GM19239 (cell line): ENCODE results near the gene SEC24A.
A peak's percentile ranks its signal among the peaks of the same experiment; 100 is the strongest.
"Not testable (repeated sequence)": the region's sequence is repeated elsewhere in the genome, so short reads cannot be mapped to it uniquely, and the experiment has no call there.

Source experiments
- DNase-seq: peaks from one replicate; pipeline ENCODE4 v3.0.0; 2011; ENCODE audit warnings: low spot score; ENCODE audit not compliant: insufficient read length
- FAIRE-seq: peaks from 2 replicates; lab custom pipeline; 2011; peaks lifted over from hg19 to GRCh38; lab: Jason Lieb, UNC

SEC24A gene

GRCh38 chr5:134647750-134648424 is 698 bp upstream of the SEC24A start:
- DNase-seq: no peak
- peak; percentile 89 for FAIRE-seq

GRCh38 chr5:134649163-134649835 is 714 bp downstream of the SEC24A start:
- no peak for DNase-seq
- FAIRE-seq: peak; percentile 66

GRCh38 chr5:134650660-134651059 is 2.1 kb downstream of the SEC24A start:
- not testable (repeated sequence) for FAIRE-seq, DNase-seq

- DNase-seq: no peak
- FAIRE-seq: no peak
Observed at GRCh38 chr5:134651531-134651930, 2.9 kb downstream of the SEC24A start.

- no peak for FAIRE-seq
- DNase-seq: no peak
Observed at GRCh38 chr5:134656690-134657089, 8.1 kb downstream of the SEC24A start.

DNA sequence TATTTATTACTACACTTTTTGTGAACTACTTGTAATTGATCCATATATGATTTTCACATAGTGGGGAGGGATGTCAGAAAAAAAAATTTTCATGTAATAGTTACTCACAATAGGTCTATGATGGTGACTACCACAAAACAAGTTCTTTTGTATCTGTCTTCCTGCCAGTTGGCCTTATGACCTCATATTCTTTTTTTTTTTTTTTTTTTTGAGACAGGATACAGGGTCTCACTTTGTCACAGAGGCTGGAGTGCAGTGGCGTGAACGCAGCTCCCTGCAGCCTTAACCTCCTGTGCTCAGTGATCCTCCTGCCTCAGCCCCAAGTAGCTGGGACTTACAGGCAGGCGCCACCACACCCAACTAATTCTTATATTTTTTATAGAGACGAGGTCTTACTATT is 10.9 kb downstream of the SEC24A start:
- no peak for FAIRE-seq
- no peak for DNase-seq

DNA sequence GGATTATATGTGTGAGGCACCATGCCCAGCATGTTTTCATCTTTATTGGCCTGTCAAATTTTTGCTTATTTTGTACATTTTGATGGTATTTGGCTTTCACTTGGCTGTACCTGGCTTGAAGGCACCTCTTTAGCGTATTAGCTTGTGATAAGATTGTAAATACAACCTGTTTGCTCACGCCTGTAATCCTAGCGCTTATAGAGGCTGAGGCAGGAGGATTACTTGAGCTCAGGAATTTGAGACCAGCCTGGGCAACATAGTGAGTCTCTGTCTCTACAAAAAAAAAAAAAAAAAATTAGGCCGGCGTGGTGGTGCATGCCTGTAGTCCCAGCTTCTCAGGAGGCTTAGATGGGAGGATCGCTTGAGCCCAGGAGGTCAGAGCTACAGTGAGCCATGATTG is 11.3 kb downstream of the SEC24A start:
- DNase-seq (no peak), FAIRE-seq (no peak)

DNA sequence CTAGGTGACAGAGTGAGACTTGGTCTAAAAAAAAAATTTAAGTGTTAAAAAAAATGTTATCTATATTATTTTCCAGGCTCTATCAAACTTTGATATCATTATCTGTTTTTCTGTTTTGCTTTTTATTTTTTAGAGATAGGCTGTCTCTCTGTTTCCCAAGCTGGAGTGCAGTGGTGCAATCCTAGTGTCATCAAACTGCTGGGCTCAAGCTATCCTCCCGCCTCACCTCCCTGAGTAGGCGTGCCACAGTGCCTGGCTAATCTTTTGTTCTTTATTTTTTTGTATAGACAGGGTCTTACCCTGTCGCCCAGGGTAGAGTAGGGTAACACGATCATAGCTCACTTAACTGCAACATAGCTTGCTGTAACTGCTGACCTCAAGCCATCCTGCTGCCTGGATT is 14.4 kb downstream of the SEC24A start:
- FAIRE-seq (no peak), DNase-seq (no peak)

DNA sequence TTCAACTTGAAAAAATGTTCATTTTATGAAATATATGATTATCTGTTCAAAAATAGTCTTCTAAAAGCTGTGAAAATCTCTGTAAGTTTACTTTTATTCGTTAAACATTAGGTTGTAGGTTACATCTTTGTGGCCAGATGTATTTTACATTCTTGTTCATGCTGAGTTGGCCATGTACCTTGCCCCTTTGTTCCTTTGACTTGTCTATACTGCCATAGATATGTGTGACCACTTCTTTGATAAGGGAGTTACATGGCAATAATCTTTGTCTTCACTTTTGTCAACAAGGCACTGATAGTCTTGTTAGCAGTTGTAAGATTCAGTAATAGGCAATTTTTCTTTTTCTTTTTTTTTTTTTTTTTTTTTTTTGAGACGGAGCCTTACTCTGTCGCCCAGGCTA is 15.9 kb downstream of the SEC24A start:
- FAIRE-seq (no peak), DNase-seq (no peak)

- FAIRE-seq, DNase-seq: not testable (repeated sequence)
Observed at GRCh38 chr5:134673546-134673945, 25.0 kb downstream of the SEC24A start.

DNA sequence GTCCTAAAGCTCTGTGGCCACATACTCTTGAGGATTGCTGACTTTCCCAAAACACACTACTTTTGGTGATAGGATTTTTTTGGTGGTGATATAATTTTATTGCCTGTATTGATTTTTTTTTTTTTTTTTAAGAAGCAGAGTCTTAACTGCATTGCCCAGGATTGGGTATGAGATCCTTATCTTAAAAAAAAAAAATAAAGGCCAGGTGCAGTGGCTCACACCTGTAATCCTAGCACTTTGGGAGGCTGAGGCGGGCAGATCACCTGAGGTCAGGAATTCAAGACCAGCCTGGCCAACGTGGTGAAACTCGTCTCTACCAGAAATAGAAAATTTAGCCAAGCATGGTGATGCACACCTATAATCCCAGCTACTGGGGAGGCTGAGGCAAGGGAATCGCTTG is 28.8 kb downstream of the SEC24A start:
- not testable (repeated sequence) for FAIRE-seq, DNase-seq

DNA sequence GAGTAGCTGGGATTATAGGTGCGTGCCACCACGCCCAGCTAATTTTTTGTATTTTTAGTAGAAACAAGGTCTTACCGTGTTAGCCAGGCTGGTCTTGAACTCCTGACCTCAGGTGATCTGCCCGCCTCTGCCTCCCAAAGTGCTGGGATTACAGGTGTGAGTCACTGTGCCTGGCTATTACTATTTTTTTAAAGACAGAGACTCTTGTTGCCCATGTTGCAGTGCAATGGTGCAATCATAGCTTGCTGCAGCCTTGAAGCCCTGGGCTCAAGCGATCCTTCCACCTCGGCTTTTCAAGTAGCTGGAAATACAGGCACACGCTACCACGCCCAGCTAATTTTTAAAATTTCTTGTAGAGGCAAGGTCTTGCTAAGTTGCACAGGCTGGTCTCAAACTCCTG is 41.6 kb downstream of the SEC24A start:
- FAIRE-seq, DNase-seq: not testable (repeated sequence)

GRCh38 chr5:134692722-134693121 is 44.1 kb downstream of the SEC24A start:
- FAIRE-seq: no peak

DNA sequence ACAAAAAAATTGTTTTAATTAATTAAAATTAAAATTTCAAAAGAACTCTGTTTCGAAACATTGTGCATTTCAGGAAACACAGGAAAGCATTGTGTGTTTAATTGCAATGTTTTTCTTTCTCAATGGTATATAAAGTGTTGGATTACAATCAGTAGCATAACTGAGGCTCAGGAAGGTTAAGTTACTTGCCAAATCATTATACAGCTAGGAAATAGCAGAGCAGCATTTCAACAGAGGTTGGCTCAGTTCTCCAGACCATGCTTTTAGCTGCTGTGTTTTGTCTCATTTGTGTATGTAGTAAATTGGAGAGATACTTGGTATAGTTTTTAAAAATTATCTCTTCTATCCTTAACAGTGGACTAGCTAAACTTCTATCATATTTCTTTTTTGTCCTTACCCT is 59.7 kb downstream of the SEC24A start:
- FAIRE-seq (no peak), DNase-seq (no peak)

More at GRCh38 chr5:134692722-134693121, 44.1 kb downstream of the SEC24A start:
- DNase-seq: no peak

DNA sequence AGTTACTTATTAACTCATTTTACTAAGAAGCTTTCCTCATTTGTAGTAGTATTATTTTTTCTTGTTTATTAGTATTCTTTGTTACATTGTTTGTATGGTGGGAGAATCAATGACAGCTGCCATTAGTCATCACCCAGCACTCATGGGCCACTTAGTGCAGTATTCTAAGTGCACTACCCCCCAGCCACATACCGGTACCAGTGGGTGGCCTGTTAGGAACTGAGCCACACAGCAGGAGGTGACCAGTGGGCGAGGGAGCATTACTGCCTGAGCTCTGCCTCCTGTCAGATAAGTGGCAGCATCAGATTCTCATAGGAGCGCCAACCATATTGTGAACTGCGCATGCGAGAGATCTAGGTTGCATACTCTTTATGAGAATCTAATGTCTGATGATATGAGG is 65.5 kb downstream of the SEC24A start:
- FAIRE-seq: no peak

DNA sequence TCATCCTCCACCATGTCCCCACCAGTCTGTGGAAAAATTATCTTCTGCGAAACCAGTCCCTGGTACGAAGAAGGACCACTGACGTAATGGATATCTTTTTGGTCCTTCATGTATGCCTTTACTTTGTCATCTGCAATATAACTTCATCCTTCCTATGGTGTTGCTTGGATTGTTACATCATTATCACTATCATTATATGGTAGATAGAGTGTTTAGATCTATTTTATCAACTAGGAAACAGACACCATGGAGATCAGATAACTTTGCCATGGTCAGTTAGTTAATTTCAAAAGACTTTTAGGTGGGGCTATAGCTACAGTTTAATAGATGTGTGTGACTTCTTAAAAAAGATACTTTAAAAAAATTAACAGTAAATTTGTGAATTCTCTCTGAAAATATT is 66.0 kb downstream of the SEC24A start:
- DNase-seq (no peak), FAIRE-seq (no peak)

More for the DNA sequence above, 65.5 kb downstream of the SEC24A start:
- DNase-seq: no peak

- DNase-seq, FAIRE-seq: not testable (repeated sequence)
Observed at GRCh38 chr5:134715466-134715865, 66.9 kb downstream of the SEC24A start.

DNA sequence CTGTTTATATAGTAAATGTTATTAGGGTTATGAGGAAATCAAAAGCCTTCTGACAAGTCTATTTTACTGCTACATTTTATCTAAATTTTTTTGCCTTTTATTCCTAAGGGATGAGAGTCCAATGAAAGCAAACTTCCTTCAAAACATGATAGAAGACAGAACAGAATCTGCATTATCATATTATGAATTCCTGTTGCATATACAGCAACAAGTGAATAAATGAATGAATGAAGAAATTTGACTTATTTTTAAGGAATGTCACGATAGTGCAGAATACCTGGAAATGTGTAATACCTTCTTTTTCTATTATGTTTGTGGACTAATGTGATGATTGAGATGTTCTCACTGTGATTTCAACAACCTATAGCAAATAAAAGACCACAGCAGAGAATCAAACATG is 76.3 kb downstream of the SEC24A start:
- DNase-seq (no peak), FAIRE-seq (no peak)

DNA sequence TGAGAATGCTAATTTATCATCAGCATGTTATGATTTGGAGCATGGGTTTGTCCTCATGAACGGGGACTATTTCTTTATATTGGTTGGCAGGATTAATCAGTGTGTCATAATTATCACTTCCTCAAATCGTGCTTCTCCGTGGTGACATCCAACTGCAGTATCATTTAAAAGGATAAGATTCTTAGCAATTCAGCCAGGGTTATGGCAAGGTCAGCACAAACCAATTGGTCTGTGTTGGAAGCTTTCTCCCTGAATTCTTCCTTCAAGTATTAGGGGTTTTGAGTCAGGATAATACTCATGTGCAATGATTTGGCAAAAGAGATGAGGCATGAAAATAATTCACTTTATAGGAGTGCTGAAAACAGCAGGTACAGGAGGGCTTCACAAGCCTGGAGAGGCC is 84.2 kb downstream of the SEC24A start:
- DNase-seq: no peak
- FAIRE-seq: no peak

GRCh38 chr5:134735243-134735642 is 86.7 kb downstream of the SEC24A start:
- no peak for DNase-seq
- FAIRE-seq: no peak

- no peak for FAIRE-seq
- no peak for DNase-seq
Observed at GRCh38 chr5:134736173-134736812, 87.7 kb downstream of the SEC24A start.
